ENCODE measurements around the gene ZBTB37.
"Not testable (repeated sequence)": the region's sequence is repeated elsewhere in the genome, so short reads cannot be mapped to it uniquely, and the experiment has no call there.

ZBTB37 gene, protein sequence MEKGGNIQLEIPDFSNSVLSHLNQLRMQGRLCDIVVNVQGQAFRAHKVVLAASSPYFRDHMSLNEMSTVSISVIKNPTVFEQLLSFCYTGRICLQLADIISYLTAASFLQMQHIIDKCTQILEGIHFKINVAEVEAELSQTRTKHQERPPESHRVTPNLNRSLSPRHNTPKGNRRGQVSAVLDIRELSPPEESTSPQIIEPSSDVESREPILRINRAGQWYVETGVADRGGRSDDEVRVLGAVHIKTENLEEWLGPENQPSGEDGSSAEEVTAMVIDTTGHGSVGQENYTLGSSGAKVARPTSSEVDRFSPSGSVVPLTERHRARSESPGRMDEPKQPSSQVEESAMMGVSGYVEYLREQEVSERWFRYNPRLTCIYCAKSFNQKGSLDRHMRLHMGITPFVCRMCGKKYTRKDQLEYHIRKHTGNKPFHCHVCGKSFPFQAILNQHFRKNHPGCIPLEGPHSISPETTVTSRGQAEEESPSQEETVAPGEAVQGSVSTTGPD

GRCh38 chr1:173868266-173869020, at the start of gene ZBTB37:
Gene ZBTB37, plus strand, starts transcription at chr1:173868380. Its CDS starts 1,846 bp downstream, at chr1:173870226.
- FAIRE-seq: no peak

DNA sequence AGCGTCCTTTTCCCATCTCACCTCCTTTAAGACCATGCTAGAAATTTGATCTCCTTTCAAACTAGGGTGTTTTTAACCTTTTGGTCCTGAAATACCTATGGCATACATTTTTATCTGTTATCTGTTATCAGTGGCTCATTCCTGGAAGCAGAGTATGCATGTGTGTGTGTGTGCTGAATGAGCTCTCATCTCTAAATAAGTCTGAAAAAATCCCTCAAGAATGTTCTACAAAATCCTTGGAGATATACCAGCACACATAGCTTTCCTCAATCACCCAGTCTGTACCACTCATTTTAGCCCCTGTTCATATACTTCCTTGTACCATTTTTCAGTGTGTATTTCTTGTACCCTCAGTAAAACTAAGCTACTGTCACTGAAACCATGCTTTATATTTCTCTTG, 49.7 kb upstream of the ZBTB37 start:
- FAIRE-seq: no peak

DNA sequence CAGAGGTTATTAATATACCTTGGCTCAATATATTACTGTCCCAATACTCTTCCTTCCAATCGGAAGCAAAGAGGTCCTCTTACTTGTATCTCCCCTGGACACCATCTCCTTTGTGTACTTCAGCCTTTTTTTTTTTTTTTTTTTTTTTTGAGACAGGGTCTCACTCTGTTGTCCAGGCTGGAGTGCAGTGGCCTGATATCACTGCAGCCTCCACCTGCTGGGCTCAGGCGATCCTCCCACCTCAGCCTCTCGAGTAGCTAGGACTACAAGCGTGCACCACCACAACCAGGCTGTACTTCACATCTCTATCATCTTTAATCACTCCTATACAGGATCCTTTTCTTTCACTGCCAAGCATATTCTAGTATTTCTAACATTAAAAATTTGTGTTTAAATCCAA, 46.5 kb upstream of the ZBTB37 start:
- no peak for FAIRE-seq

DNA sequence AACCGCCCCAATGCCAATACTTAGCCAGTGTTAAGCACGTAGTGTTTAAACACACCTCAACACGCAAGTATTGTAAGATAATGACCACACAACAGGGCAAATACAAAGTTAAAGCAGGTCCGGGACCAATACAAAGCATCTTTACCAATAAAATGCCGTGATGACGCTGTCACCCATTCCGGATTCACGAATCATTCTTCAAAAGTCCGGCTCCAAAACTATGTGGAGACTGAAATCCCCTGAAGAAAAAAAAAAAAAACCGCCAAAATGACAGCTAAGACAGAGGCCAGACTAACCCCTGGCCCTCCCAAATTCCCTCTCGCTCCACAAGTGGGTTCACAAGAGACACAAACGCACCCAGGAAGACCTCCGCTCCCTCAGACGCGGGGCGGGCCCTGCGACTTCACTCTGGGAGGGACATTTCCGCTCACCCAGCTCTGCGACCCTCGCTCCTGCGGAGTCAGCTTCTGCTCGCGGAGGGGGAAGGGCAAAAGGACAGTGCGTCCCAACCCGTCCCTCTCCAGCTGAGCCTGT, 44.3 kb upstream of the ZBTB37 start:
- FAIRE-seq: no peak

DNA sequence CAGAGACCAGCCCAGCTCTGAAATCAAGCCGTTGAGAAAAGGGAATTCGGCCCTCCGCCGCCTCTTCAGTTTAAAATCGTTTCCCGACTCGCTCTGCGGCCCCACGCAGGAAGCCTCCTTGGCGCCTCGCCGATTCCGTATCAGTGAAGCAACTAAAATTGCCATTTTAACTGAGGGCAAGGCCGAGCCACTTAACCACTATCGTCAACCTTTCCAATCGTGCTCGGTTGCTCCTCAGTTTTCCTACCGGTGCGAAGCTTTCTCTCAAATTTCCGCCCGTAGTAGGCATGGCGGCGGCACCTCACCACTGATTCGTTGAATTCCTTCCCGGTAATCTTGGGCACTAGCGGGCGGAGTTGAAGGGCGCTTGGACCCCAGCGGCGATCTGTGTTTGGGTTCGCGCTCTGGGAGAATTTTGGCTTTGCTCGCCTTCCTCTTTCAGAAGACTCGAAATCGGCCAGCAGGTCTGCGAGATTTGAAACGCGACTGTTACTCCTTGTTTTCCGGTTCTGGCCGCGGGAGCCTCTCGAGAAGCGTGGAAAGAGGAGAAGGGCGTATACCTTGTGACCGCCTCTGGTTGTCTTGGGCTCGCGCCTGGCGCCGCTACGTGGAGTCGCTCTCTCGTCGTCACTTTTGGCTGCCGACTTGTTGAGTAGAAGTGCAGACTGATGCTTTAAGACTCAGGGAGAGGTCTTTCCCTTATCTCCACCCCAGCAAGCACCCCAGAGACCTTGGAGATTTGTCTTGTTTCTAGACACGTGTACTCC, 43.7 kb upstream of the ZBTB37 start, which contains the start of the genes CENPL and DARS2:
TSS of gene CENPL (minus strand) at position 569 of the 767 bp plus-strand sequence. CDS start 13,584 bp downstream, outside the sequence.
TSS of gene DARS2 (plus strand) at position 359 of the 767 bp plus-strand sequence. CDS start 557 bp downstream, outside the sequence.
- FAIRE-seq: peak; percentile 97

DNA sequence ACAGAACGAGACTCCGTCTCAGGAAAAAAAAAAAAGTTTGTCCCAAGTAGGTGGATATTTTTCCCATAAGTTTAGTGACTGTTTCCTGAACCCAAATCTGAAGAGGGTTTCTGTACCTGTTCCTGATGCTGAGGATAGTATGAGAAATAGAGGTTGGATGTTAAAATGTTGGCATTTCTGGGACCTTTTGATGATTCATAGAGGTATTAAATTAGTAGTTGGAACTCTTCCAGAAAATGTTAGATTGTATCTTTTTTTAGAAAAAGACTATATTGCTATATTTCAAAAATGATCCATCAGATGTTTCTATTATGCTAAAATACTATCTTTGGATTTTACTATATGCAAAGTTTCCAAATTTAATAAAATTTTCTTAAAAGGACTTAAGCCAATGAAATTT, 40.6 kb upstream of the ZBTB37 start:
- peak; percentile 3 for FAIRE-seq

DNA sequence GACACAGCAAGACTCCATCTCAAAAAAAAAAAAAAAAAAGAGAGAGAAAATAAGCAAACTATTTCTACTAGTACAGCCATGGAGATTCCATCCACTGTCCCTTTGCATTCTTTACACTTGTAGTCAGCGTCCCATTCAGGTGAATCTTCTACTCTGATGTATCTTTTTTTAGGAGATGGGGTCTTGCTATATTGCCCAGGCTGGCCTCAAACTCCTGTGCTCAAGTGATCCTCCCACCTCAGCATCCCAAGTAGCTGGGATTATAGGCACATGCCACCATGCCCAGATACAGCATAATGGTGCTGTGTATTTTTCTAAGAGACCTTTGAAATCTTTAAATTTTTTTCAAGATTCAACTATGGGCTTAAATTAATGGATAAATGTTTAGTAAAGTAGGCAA, 35.4 kb upstream of the ZBTB37 start:
- FAIRE-seq: no peak

DNA sequence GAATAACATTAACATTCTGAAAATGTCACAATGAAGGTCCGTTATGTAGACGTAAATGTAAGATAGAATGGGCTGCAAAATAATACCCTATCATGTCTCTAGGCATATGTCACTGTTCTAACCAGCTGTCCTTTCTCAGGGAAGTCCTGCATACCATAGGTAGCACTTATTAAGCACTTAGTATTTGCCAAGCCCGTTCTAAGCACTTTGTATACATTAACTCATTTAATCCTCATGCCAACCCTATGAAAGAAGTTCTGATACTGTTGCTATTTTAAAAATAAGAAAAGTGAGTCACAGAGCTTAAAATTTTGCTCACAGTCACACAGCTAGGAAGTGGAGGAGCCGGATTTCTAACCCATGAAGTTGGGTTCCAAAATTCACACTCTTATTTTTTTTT, 16.1 kb upstream of the ZBTB37 start:
- FAIRE-seq: no peak

- FAIRE-seq: no peak
These were observed 15.1 kb upstream of the ZBTB37 start for GRCh38 chr1:173853074-173853473.

DNA sequence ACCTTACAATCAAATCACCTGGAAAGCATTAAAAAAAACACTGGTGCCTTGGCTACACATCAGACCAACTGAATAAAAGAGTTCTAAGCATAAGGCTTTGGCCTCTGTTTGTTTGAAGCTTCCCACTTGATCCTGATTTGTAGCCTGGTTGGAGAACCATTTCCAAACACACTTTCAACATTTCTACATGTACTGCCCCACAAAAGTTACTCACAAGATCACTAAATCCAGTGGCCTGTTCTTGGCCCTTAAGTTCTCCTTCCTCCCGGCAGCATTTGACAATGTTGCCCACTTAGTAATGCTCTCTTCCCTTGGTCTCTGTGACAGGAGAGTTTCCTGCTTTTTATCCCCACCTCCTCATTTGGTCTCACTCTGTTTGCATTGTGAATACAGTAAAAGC, 12.2 kb upstream of the ZBTB37 start:
- no peak for FAIRE-seq

DNA sequence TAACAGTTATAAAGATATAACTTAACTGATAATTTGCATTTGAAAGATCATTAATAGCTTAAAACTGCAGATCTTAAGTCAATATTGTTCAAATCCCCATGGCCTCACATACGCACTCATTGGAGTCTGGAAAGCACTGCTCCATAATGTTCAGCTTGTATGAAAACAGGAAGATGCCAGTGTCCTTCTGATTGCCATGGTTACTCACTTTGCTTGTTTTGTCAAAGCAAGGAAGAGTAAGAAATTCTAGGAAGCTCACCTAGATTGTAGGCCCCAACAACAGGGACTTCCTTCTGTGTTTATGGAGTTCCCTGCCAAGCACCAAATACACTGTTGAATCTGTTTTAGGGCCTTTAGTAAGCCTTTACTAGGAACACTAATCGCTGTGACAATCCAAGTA, 11.3 kb upstream of the ZBTB37 start:
- no peak for FAIRE-seq

GRCh38 chr1:173857363-173857917, 10.7 kb upstream of the ZBTB37 start:
- FAIRE-seq: peak; percentile 39

DNA sequence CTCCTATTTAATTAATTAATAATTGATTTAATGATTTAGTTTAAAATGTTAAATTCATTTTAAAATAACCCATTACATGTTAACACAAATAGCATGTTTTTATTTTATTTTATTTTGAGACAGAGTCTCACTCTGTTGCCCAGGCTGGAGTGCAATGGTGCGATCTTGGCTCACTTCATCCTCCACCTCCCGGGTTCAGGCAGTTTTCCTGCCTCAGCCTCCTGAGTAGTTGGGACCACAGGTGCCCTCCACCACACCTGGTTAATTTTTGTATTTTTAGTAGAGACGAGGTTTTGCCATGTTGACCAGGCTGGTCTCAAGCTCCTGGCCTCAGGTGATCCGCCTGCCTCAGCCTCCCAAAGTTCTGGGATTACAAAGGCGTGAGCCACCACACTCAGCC, 8.6 kb upstream of the ZBTB37 start:
- FAIRE-seq: not testable (repeated sequence)

- no peak for FAIRE-seq
These were observed 8.1 kb upstream of the ZBTB37 start for GRCh38 chr1:173860065-173860464.

DNA sequence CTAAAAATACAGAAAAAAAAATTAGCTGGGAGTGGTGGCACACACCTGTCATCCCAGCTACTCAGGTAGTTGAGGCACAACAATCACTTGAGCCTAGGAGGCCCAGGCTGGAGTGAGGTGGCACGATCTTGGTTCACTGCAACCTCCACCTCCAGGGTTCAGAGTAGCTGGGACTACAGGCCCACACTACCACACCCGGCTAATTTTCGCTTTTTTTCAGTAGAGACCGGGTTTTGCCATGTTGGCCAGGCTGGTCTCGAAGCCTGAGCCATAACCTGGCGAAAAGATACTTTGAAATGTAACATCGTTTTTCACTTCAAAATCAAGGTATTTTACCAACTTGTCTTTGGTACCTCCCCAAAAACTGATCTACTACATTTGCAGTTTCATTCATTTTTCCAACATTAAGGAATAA, 6.4 kb upstream of the ZBTB37 start:
- FAIRE-seq: no peak

- FAIRE-seq: not testable (repeated sequence)
These were observed 5.9 kb upstream of the ZBTB37 start for GRCh38 chr1:173862146-173862768.

DNA sequence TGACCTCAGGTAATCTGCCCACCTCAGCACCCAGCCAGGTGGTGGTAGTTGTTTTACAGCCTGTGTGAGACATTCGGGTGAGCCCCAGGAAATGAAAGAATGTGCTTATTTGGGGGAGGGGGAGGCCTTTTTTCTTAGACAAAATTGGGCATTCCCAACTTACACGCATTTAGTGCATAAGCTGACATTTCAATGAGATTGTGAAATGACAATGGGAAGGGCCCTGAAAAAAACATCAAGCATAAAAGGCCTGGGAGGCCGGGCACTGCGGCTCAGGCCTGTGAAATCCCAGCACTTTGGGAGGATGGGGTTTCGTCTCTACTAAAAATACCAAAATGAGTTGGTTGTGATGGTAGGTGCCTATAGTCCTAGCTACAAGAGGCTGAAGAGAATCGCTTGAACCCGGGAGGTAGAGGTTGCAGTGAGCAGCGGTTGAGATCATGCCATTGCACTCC, 5.4 kb upstream of the ZBTB37 start:
- FAIRE-seq: peak; percentile 95

DNA sequence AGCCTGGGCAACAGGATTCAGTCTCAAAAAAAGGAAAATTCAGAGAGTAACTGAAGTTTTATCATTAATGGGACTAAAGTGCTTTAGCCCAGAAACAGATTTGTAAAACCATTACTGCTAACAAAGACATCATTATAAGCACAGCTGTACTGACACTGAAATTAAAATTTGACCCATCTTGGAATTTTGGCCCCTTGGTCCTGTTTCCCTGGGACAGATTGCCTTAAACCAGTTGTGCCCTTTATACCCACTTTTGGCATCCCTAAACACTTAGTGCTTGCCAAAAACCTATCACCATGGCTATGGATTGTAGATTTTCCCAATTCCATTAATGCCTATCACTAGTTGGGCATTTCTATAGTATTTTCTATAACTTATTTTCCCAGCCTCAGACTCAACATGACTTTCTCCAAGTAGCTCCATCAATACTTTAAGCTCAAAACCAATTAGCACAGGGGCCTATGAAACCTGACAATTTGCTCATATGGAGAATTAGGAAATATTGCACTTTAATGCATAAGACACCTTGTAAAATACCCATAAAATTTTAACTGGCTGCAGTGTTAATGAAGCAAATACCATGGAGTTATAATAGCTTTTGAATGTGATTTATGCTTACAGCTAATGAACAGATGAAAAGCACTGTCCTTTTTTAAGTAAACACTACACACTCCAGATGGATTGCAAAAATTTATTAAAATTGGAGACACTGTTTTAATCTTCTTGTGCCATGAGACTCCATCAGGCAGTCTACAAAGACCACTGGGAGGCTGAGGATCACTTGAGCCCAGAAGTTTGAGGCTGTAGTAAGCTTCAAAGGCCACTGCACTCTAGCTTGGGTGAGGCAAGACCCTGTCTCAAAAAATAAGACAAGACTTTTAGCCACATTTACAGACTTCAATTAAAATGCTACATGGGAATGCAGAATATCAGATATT, 4.7 kb upstream of the ZBTB37 start:
- FAIRE-seq: peak; percentile 15

DNA sequence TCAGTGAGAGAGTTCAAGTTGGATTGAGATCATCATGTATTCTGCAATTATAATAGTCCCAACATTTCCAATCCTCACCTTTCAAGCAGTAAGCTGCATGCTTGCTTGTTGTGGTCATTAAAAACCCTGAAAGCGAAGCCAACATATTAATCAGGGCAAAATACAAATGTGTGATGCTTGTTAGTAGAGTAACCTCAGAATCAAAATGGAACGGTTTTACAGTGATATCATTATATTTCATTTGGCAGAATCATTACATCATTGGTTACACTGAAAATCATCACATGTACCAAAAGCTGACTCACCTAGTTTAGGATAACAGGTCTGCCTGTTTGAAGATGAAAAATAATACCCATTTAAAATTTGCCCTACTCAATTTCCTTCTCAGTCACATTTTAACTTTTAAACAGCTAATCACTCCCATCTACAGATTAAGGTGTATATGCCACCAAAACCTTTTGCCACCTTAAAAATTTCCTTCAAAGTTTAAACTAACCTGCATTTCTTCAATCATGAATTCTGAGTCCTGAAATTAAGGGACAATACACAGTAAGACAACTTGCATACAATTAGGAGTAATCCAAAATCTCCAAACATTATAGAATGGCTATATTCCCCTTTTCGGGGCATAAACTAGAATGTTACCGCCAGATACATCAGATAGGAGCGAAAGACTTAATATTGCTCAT, 3.9 kb upstream of the ZBTB37 start:
- FAIRE-seq: no peak

Data from G401.6 (cell line).